ENCODE data around the gene RGPD8.
"Not testable (repeated sequence)": the region's sequence is repeated elsewhere in the genome, so short reads cannot be mapped to it uniquely, and the experiment has no call there.

Gene RGPD8

GRCh38 chr2:112433480-112433879, at the start of gene RGPD8:
TSS of gene RGPD8 (minus strand) at chr2:112433645. CDS start at chr2:112433453, 192 bp downstream.
- DNase-seq = peak; percentile 92

- DNase-seq = peak; percentile 61
Measured at GRCh38 chr2:112483042-112483473, 49.6 kb upstream of the RGPD8 start.

GRCh38 chr2:112482309-112483041, 49.0 kb upstream of the RGPD8 start:
- peak; percentile 66 for DNase-seq

- peak; percentile 71 for DNase-seq
Measured at GRCh38 chr2:112481528-112482233, 48.2 kb upstream of the RGPD8 start, which contains the start of gene TTL. TSS of gene TTL (plus strand) at chr2:112482156. CDS start at chr2:112482345, 189 bp downstream.

- peak; percentile 92 for DNase-seq
Measured at GRCh38 chr2:112481050-112481527, 47.6 kb upstream of the RGPD8 start.

GRCh38 chr2:112480530-112481049, 47.1 kb upstream of the RGPD8 start:
- no peak for DNase-seq

GRCh38 chr2:112476434-112476833, 43.0 kb upstream of the RGPD8 start:
- DNase-seq = no peak

GRCh38 chr2:112474844-112475486, 41.5 kb upstream of the RGPD8 start:
- DNase-seq = no peak

- DNase-seq = no peak
Measured at GRCh38 chr2:112472547-112473263, 39.3 kb upstream of the RGPD8 start.

- no peak for DNase-seq
Measured at GRCh38 chr2:112465382-112465781, 31.9 kb upstream of the RGPD8 start.

- no peak for DNase-seq
Measured at GRCh38 chr2:112463256-112463655, 29.8 kb upstream of the RGPD8 start.

GRCh38 chr2:112462178-112462577, 28.7 kb upstream of the RGPD8 start:
- no peak for DNase-seq

- no peak for DNase-seq
Measured at GRCh38 chr2:112459372-112459771, 25.9 kb upstream of the RGPD8 start.

- no peak for DNase-seq
Measured at GRCh38 chr2:112454586-112454985, 21.1 kb upstream of the RGPD8 start.

GRCh38 chr2:112451317-112451716, 17.9 kb upstream of the RGPD8 start:
- no peak for DNase-seq

GRCh38 chr2:112449854-112450253, 16.4 kb upstream of the RGPD8 start:
- DNase-seq = no peak

- DNase-seq = not testable (repeated sequence)
Measured at GRCh38 chr2:112444256-112444655, 10.8 kb upstream of the RGPD8 start.

- DNase-seq = not testable (repeated sequence)
Measured at GRCh38 chr2:112438603-112439261, 5.3 kb upstream of the RGPD8 start.

GRCh38 chr2:112437405-112437831, 4.0 kb upstream of the RGPD8 start:
- peak; percentile 69 for DNase-seq

GRCh38 chr2:112436993-112437392, 3.5 kb upstream of the RGPD8 start:
- DNase-seq = not testable (repeated sequence)

GRCh38 chr2:112435716-112436431, 2.4 kb upstream of the RGPD8 start:
- DNase-seq = not testable (repeated sequence)
